Naive thymus-derived CD4-positive, alpha-beta T cell (primary cell): ENCODE results near the gene CHST14. TPM values are rescaled to one million over a fixed set of nuclear protein-coding genes. Genes with fewer than 3 reads are reported as not detected.

ENCODE experiments used
- ATAC-seq: fragments of 150-1000 bp; cut with Tn5 transposase; 2 replicates; pipeline ENCODE4 v1.10.0; 2021; ENCODE audit warnings: mild to moderate bottlenecking, moderate library complexity
- CTCF ChIA-PET: fragments of 350-600 bp; sonication (Branson Sonifier 250); formaldehyde crosslinking; loops from one replicate; lab custom pipeline; 2021; ENCODE audit warnings: antibody characterized with exemption; lab: Charles Lee
- POLR2A ChIA-PET: fragments of 350-600 bp; sonication (Branson Sonifier 250); formaldehyde crosslinking; loops from one replicate; lab custom pipeline; 2021; ENCODE audit warnings: antibody characterized with exemption, inconsistent platforms; lab: Charles Lee
- DNase-seq, 9 donors: peaks; one replicate each; pipeline versions ENCODE4 v3.0.0 to v3.0.0-alpha.2; 2020 to 2022; ENCODE audit warnings: mixed read lengths in 1 of 9
- H3K27ac ChIP-seq: one replicate; pipeline ENCODE4 v1.7.0; 2013; ENCODE audit warnings: mild to moderate bottlenecking, low read depth, low read length, moderate library complexity
- H3K27me3 ChIP-seq, 2 donors: one replicate each; pipeline ENCODE4 v1.7.0; 2013; ENCODE audit warnings: low read length in 2 of 2, mild to moderate bottlenecking in 2 of 2, moderate library complexity in 2 of 2; ENCODE audit not compliant: control insufficient read depth in 2 of 2, insufficient read depth in 2 of 2
- H3K36me3 ChIP-seq, 3 experiments: 1 replicate in 2 of 3; 2 replicates in 1 of 3; pipeline ENCODE4 v1.7.0; 2013; ENCODE audit warnings: low read length in 3 of 3, mild to moderate bottlenecking in 3 of 3, moderate library complexity in 1 of 3; ENCODE audit not compliant: insufficient read depth in 3 of 3, control insufficient read depth in 2 of 3
- H3K4me1 ChIP-seq, 2 donors: one replicate each; pipeline ENCODE4 v1.7.0; 2013; ENCODE audit warnings: low read length in 2 of 2, mild to moderate bottlenecking in 2 of 2, moderate library complexity in 1 of 2; ENCODE audit not compliant: control insufficient read depth in 2 of 2, insufficient read depth in 2 of 2
- H3K4me3 ChIP-seq: 2 replicates; pipeline ENCODE4 v1.7.0; 2013; ENCODE audit warnings: mild to moderate bottlenecking, low read length
- H3K9me3 ChIP-seq, 3 experiments: 1 replicate in 2 of 3; 2 replicates in 1 of 3; pipeline ENCODE4 v1.7.0; 2013; ENCODE audit warnings: low read length in 3 of 3; ENCODE audit not compliant: control insufficient read depth in 2 of 3
- H3K27ac Mint-ChIP-seq, 9 donors: one replicate each; pipeline ENCODE4 v1.8.0; 2020 to 2022; ENCODE audit warnings: mixed read lengths in 9 of 9, mild to moderate bottlenecking in 8 of 9, moderate library complexity in 5 of 9, inconsistent platforms in 2 of 9
- H3K27me3 Mint-ChIP-seq, 5 donors: one replicate each; pipeline ENCODE4 v1.8.0; 2021 to 2022; ENCODE audit warnings: mixed read lengths in 5 of 5, mild to moderate bottlenecking in 1 of 5
- H3K36me3 Mint-ChIP-seq, 5 donors: one replicate each; pipeline ENCODE4 v1.8.0; 2020 to 2022; ENCODE audit warnings: mixed read lengths in 5 of 5, mild to moderate bottlenecking in 3 of 5, inconsistent platforms in 1 of 5
- H3K4me1 Mint-ChIP-seq, 7 donors: one replicate each; pipeline ENCODE4 v1.8.0; 2020 to 2022; ENCODE audit warnings: mixed read lengths in 7 of 7, mild to moderate bottlenecking in 3 of 7, inconsistent platforms in 1 of 7
- H3K4me3 Mint-ChIP-seq, 10 donors: one replicate each; pipeline ENCODE4 v1.8.0; 2020 to 2022; ENCODE audit warnings: mild to moderate bottlenecking in 10 of 10, mixed read lengths in 10 of 10, moderate library complexity in 6 of 10, inconsistent platforms in 2 of 10
- H3K9me3 Mint-ChIP-seq, 11 donors: one replicate each; pipeline ENCODE4 v1.8.0; 2020 to 2022; ENCODE audit warnings: mixed read lengths in 11 of 11, mild to moderate bottlenecking in 4 of 11, inconsistent platforms in 1 of 11, moderate library complexity in 1 of 11
- intact Hi-C, 2 donors: fragments of 100-400 bp; cut with micrococcal nuclease; formaldehyde crosslinking; loops; one replicate each; pipeline ENCODE4 v1.15.1; 2023
- polyA plus RNA-seq, 2 donors: library from polyadenylated mRNA; unstranded; fragments of 300-500 nt; fragmentation: Illumina TruSeq; gene quantifications; one replicate each; pipeline ENCODE4 v1.2.3, GENCODE V29; 2021
- total RNA-seq, 6 experiments: library from RNA in 5 of 6; stranded (reverse) in 5 of 6; gene quantifications; 1 replicate in 5 of 6; 2 replicates in 1 of 6; pipeline ENCODE4 v1.2.3 and lab custom pipeline; 2021 to 2026

CHST14 gene
- total and polyA plus RNA-seq, 7 experiments from 2014 or later: 0.83 to 12.5 (median 9.5) TPM

DNA sequence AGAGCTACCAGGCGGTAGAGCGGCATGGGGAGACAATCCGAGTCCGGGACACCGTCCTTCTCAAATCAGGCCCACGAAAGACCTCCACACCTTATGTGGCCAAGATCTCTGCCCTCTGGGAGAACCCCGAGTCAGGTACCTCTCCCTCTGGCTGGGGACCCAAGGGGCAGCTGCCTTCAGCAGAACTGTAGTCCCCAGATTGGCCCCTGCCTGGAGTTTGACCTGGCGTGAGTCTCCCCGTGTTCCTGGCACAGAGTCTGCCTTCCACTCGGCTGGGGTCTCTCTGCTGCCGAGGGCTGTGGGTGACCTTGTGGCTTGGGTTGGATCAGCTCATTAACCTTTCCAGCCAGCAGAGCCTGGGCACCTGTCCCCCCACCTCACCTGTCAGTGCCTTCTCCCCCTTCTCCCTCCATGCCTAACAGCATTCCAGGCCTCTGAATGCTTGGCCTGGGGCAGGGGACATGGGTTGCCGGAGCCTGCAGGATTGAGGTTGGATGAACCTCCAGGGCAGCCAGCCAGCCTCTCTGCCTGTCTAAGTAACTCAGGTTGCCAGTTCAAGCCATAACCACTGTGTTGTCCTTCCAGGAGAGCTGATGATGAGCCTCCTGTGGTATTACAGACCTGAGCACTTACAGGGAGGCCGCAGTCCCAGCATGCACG lies 6.8 kb upstream of the CHST14 start:
- H3K9me3 Mint-ChIP-seq: no peaks in the 10 kb centered on the region
- Histone ChIP-seq H3K9me3 (no peaks in the 10 kb centered on the region), H3K4me3 (no peak overlapping the region), H3K36me3 (peaks cover 0 to 72% (median 19%) of the 10 kb centered on the region in 3 experiments), H3K4me1 (peaks cover 0 to 17% of the 10 kb centered on the region in 2 donors), H3K27me3 (no peaks in the 10 kb centered on the region), H3K27ac (no peak overlapping the region)
- H3K27me3 Mint-ChIP-seq: no peaks in the 10 kb centered on the region
- intact Hi-C loops: loop anchor here in 1 of 2 donors (10.0 kb wide), 1 partner anchor 341 kb away; the partner anchor contains the start of genes DNAJC17 and ZFYVE19
- peaks cover 9 to 29% (median 17%) of the 10 kb centered on the region in 7 donors for H3K4me1 Mint-ChIP-seq
- no peak overlapping the region for H3K4me3 Mint-ChIP-seq
- ATAC-seq: no peak
- ChIA-PET CTCF (interaction anchor here (0.8 kb wide), 1 partner anchor 190 kb away, joined by 4 read pairs; no protein-coding TSS in a partner anchor), POLR2A (interaction anchor here (1.3 to 3.3 kb wide), 2 partner anchors 8 to 11 kb away, joined by 3 to 17 read pairs; no protein-coding TSS in a partner anchor)
- peaks cover 0 to 22% (median 0%) of the 10 kb centered on the region in 5 donors for H3K36me3 Mint-ChIP-seq
- DNase-seq: no peak
- peak overlapping the region in 4 of 9 donors; percentile 21 to 66 (median 36) for H3K27ac Mint-ChIP-seq

- Histone ChIP-seq H3K36me3 (peaks cover 0 to 65% (median 19%) of the 10 kb centered on the region in 3 experiments), H3K4me3 (no peak overlapping the region), H3K27ac (no peak overlapping the region), H3K4me1 (peaks cover 0 to 15% of the 10 kb centered on the region in 2 donors), H3K9me3 (no peaks in the 10 kb centered on the region), H3K27me3 (no peaks in the 10 kb centered on the region)
- H3K4me1 Mint-ChIP-seq: peaks cover 9 to 30% (median 18%) of the 10 kb centered on the region in 7 donors
- ATAC-seq (no peak), DNase-seq (no peak)
- peak overlapping the region in 6 of 9 donors; percentile 10 to 80 (median 50) for H3K27ac Mint-ChIP-seq
- no peaks in the 10 kb centered on the region for H3K27me3 Mint-ChIP-seq
- intact Hi-C loops: loop anchor here in 1 of 2 donors (10.0 kb wide), 1 partner anchor 340 kb away; the partner anchor contains the start of genes DNAJC17 and ZFYVE19
- ChIA-PET POLR2A (interaction anchor here (0.6 to 3.3 kb wide), 3 partner anchors 8 to 1210 kb away, joined by 3 to 17 read pairs (median 3); no protein-coding TSS in a partner anchor), CTCF (no interaction called here)
- no peaks in the 10 kb centered on the region for H3K9me3 Mint-ChIP-seq
- no peak overlapping the region for H3K4me3 Mint-ChIP-seq
- peaks cover 0 to 22% (median 0%) of the 10 kb centered on the region in 5 donors for H3K36me3 Mint-ChIP-seq
Observed at GRCh38 chr15:40464595-40465185, 6.1 kb upstream of the CHST14 start.

DNA sequence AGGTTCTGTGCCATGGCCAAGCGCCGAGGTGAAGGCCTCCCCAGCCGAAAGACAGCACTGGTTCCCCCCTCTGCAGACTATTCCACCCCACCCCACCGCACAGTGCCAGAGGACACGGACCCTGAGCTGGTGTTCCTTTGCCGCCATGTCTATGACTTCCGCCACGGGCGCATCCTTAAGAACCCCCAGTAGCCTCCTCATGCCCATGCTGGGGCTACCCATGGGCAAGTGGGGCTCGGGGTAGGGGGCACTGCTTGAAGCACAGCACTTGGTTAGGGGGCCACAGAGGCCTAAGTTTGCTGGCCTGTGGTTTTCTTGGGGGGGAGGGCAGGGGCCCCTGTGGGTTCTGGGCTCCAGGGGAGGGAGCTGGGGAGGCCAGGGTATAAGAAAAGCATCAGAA lies 4.8 kb upstream of the CHST14 start:
- peaks cover 0 to 53% (median 19%) of the 10 kb centered on the region in 3 experiments for H3K36me3 ChIP-seq
- H3K4me1 Mint-ChIP-seq: peaks cover 9 to 36% (median 23%) of the 10 kb centered on the region in 7 donors
- no peak overlapping the region for H3K27ac ChIP-seq

GRCh38 chr15:40466426-40467260 lies 4.1 kb upstream of the CHST14 start:
- ATAC-seq (no peak), DNase-seq (no peak)
- no peak overlapping the region for H3K4me3 ChIP-seq
- ChIA-PET CTCF (interaction anchor here (0.6 kb wide), 1 partner anchor 20 kb away, joined by 3 read pairs; no protein-coding TSS in a partner anchor), POLR2A (interaction anchor here (0.5 to 1.4 kb wide), 2 partner anchors 12 to 863 kb away, joined by 3 to 4 read pairs; no protein-coding TSS in a partner anchor)
- Mint-ChIP-seq H3K9me3 (no peaks in the 10 kb centered on the region), H3K27me3 (peaks cover 0 to under 1% (median 0%) of the 10 kb centered on the region in 5 donors), H3K4me1 (peaks cover 11 to 38% (median 24%) of the 10 kb centered on the region in 7 donors), H3K4me3 (peak overlapping the region in 2 of 10 donors; percentile 13 to 32), H3K27ac (peak overlapping the region; percentile 25 to 86 (median 75)), H3K36me3 (peaks cover 0 to 22% (median 1%) of the 10 kb centered on the region in 5 donors)
- H3K27me3 ChIP-seq: no peaks in the 10 kb centered on the region
- peaks cover 2 to 7% of the 10 kb centered on the region in 2 donors for H3K4me1 ChIP-seq
- peaks cover 0 to 48% (median 19%) of the 10 kb centered on the region in 3 experiments for H3K36me3 ChIP-seq
- no peaks in the 10 kb centered on the region for H3K9me3 ChIP-seq
- intact Hi-C loops: loop anchor here in 1 of 2 donors (10.0 kb wide), 1 partner anchor 338 kb away; the partner anchor contains the start of genes DNAJC17 and ZFYVE19
- H3K27ac ChIP-seq: no peak overlapping the region

More for the DNA sequence above, 4.8 kb upstream of the CHST14 start:
- Mint-ChIP-seq H3K4me3 (no peak overlapping the region), H3K9me3 (no peaks in the 10 kb centered on the region), H3K27me3 (no peaks in the 10 kb centered on the region), H3K27ac (peak overlapping the region in 4 of 9 donors; percentile 13 to 80 (median 46)), H3K36me3 (peaks cover 0 to 22% (median 0%) of the 10 kb centered on the region in 5 donors)
- no peaks in the 10 kb centered on the region for H3K9me3 ChIP-seq
- POLR2A ChIA-PET: interaction anchor here (0.5 to 1.4 kb wide), 2 partner anchors 12 to 864 kb away, joined by 3 to 4 read pairs; no protein-coding TSS in a partner anchor
- no peaks in the 10 kb centered on the region for H3K27me3 ChIP-seq
- intact Hi-C loops: loop anchor here in 1 of 2 donors (10.0 kb wide), 1 partner anchor 339 kb away; the partner anchor contains the start of genes DNAJC17 and ZFYVE19
- CTCF ChIA-PET: interaction anchor here (0.6 kb wide), 1 partner anchor 20 kb away, joined by 3 read pairs; no protein-coding TSS in a partner anchor
- DNase-seq (no peak), ATAC-seq (no peak)
- peaks cover 0 to 6% of the 10 kb centered on the region in 2 donors for H3K4me1 ChIP-seq
- no peak overlapping the region for H3K4me3 ChIP-seq

DNA sequence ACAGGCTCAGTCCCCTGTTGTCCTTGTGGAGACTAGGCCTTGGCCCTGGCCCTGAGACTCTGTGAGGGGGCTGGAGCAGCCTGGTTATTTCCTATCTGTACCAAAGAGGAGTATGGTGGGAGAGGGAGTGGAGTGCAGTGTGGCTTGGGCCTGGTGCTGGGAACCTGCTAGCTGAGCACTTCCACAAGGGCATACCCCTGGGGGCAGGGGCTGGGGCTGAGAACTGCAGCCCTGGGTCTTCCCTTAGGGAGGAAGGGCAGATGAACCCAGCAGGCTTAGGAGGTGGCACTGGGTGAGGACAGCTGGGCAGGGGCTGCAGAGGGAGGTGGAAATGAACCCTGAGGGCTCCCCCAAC lies 3.5 kb upstream of the CHST14 start:
- peaks cover 15 to 42% (median 30%) of the 10 kb centered on the region in 7 donors for H3K4me1 Mint-ChIP-seq
- intact Hi-C loops: loop anchor here in 1 of 2 donors (10.0 kb wide), 1 partner anchor 338 kb away; the partner anchor contains the start of genes DNAJC17 and ZFYVE19
- no peak for ATAC-seq
- Histone ChIP-seq H3K9me3 (no peaks in the 10 kb centered on the region), H3K4me1 (peaks cover 8 to 13% of the 10 kb centered on the region in 2 donors), H3K27ac (peak overlapping the region; percentile 41), H3K27me3 (no peaks in the 10 kb centered on the region), H3K4me3 (no peak overlapping the region), H3K36me3 (peaks cover 0 to 42% (median 19%) of the 10 kb centered on the region in 3 experiments)
- H3K27ac Mint-ChIP-seq: peak overlapping the region in 8 of 9 donors; percentile 28 to 86 (median 79)
- peaks cover 0 to 3% (median 0%) of the 10 kb centered on the region in 5 donors for H3K27me3 Mint-ChIP-seq
- CTCF ChIA-PET: no interaction called here
- no peaks in the 10 kb centered on the region for H3K9me3 Mint-ChIP-seq
- H3K36me3 Mint-ChIP-seq: peaks cover 0 to 22% (median 3%) of the 10 kb centered on the region in 5 donors
- no peak for DNase-seq
- POLR2A ChIA-PET: no interaction called here
- peak overlapping the region in 1 of 10 donors; percentile 13 for H3K4me3 Mint-ChIP-seq
